ENCODE results near the gene PMF1.

Gene PMF1

DNA sequence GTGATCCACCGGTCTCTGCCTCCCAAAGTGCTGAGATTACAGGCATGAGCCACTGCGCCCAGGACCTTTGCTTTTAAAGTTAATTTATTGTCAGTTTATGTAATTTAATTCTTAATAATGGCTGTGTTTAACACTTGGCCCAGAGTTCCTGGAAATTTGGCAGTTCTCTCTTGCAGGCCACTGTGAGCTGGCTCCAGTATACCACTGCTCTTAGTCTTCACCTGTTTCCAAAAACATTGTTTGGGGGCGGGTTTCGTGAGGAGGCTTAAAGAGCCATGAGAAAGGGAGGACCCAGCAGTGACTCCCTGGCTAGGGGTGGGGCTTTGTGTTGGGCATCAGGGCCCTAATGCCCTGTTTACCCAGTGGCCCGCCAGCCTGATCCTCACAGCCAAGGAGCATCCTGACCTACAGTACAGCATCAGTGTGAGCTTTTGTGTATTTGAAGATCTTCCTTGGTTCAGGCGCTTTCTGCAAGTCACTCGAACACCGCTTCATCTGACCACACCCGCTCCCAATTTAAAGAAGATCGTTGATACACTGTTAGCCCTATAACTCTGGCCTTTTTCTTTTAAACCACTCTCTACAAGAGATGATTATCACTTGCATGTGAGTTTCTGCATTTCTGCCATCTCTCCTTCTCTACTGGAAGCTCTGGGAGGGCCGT, 17.1 kb downstream of the PMF1 start:
- DNase-seq (ENCODE audit: low read depth) = no peak
- TF ChIP-seq CTCF (IDR thresholded peaks at IDR 0.05; ENCODE audit: low read depth, low read length, missing control alignments) = no peak
- no peak overlapping the region for H3K4me3 ChIP-seq (ENCODE audit: low read depth, low read length)

DNA sequence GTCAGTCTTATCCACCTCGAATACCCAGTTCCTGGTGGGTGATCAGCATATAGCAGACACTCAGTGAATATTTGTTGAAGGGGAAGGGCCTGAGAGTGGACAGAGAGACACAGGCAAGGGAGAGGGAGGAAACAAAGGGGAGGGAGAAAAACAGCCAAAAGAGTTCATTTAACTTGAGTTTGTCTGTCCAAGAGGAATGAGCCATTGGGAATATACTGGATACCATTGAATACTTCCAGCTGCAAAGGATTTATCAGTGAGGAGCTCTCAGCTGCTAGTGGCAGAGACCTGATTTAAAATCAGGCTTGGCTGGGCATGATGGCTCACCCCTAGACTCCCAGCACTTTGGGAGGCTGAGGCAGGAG, 17.6 kb downstream of the PMF1 start:
- no peak for DNase-seq (ENCODE audit: low read depth)
- H3K4me3 ChIP-seq (ENCODE audit: low read depth, low read length) = no peak overlapping the region
- no peak for TF ChIP-seq CTCF (IDR thresholded peaks at IDR 0.05; ENCODE audit: low read depth, low read length, missing control alignments)

- DNase-seq (ENCODE audit: low read depth) = no peak
- no peak overlapping the region for H3K4me3 ChIP-seq (ENCODE audit: low read depth, low read length)
- no peak for TF ChIP-seq CTCF (IDR thresholded peaks at IDR 0.05; ENCODE audit: low read depth, low read length, missing control alignments)
Measured at GRCh38 chr1:156232201-156232894, 19.5 kb downstream of the PMF1 start.

DNA sequence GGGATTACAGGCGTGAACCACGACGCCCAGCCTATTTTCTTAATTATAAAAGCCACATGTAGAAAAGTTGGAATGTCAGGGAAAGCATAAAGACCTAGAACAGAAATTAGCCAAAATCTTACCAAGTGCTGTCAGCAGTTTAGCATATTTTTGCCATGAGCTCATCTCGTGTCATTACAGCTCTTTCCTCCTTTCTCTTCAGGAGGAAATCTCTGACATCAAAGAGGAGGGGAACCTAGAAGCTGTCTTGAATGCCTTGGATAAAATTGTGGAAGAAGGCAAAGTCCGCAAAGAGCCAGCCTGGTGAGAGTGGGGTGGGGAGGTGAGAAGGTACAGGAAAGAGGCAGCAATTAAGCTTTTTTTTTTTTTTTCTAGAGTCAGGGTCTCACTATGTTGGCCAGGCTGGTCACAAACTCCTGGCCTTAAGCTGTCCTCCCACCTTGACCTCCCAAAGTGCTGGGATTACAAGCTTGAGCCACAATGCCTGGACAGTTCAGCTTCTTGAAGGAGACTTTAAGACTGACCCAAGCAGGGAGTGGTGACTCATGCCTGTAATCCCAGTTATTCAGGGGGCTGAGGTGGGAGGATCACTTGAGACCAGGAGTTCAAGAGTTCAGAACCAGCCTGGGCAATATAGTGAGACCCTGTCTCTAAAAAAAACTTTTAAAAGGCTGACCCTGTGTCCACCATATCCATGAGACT, 20.8 kb downstream of the PMF1 start:
- H3K4me3 ChIP-seq (ENCODE audit: low read depth, low read length) = no peak overlapping the region
- no peak for DNase-seq (ENCODE audit: low read depth)
- no peak for TF ChIP-seq CTCF (IDR thresholded peaks at IDR 0.05; ENCODE audit: low read depth, low read length, missing control alignments)

DNA sequence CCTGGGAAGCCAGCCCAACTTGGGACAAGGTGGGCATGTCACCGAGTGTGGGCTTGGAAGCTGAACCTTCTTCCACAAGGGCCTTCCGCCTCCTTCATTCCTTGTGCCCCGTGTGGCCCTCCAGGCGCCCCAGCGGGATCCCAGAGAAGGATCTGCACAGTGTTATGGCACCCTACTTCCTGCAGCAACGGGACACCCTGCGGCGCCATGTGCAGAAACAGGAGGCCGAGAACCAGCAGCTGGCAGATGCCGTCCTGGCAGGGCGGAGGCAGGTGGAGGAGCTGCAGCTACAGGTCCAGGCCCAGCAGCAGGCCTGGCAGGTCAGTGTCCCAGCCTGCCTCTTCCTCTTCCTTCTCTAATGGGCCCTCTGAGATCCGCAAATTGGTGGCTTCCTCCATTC, 23.4 kb downstream of the PMF1 start:
- no peak for DNase-seq (ENCODE audit: low read depth)
- TF ChIP-seq CTCF (IDR thresholded peaks at IDR 0.05; ENCODE audit: low read depth, low read length, missing control alignments) = no peak
- H3K4me3 ChIP-seq (ENCODE audit: low read depth, low read length) = no peak overlapping the region

GRCh38 chr1:156238248-156238647, 25.4 kb downstream of the PMF1 start:
- TF ChIP-seq CTCF (IDR thresholded peaks at IDR 0.05; ENCODE audit: low read depth, low read length, missing control alignments) = no peak
- H3K4me3 ChIP-seq (ENCODE audit: low read depth, low read length) = no peak overlapping the region
- DNase-seq (ENCODE audit: low read depth) = no peak

Measured in GM12864 (cell line).